Trophoblast cell (in vitro differentiated cells and primary cell): Measurements from ENCODE around the gene NAA80.
A peak's percentile ranks its signal among the peaks of the same experiment; 100 is the strongest.
"Not testable (repeated sequence)": the region's sequence is repeated elsewhere in the genome, so short reads cannot be mapped to it uniquely, and the experiment has no call there.

Experiments used
- DNase-seq, 2 donors: peaks; one replicate each; pipeline ENCODE4 v3.0.0-alpha.2; 2016
- H2AFZ ChIP-seq: 2 replicates; pipeline ENCODE4 v1.6.1; 2013; ENCODE audit warnings: low read length, moderate library complexity, mild to moderate bottlenecking; ENCODE audit not compliant: insufficient read depth, poor library complexity
- H2AK5ac ChIP-seq: 2 replicates; pipeline ENCODE4 v1.6.1; 2013; ENCODE audit warnings: mild to moderate bottlenecking, low read length
- H2BK120ac ChIP-seq: 2 replicates; pipeline ENCODE4 v1.6.1; 2013; ENCODE audit warnings: low read length, mild to moderate bottlenecking, moderate library complexity; ENCODE audit not compliant: insufficient read depth, poor library complexity
- H2BK12ac ChIP-seq: 2 replicates; pipeline ENCODE4 v1.6.1; 2013; ENCODE audit warnings: mild to moderate bottlenecking, low read length, moderate library complexity
- H2BK5ac ChIP-seq: 2 replicates; pipeline ENCODE4 v1.6.1; 2013; ENCODE audit warnings: low read length, low read depth, moderate library complexity, mild to moderate bottlenecking; ENCODE audit not compliant: poor library complexity
- H3K14ac ChIP-seq: 2 replicates; pipeline ENCODE4 v1.6.1; 2013; ENCODE audit warnings: mild to moderate bottlenecking, low read length
- H3K18ac ChIP-seq: 2 replicates; pipeline ENCODE4 v1.6.1; 2013; ENCODE audit warnings: mild to moderate bottlenecking, low read length
- H3K23ac ChIP-seq: 2 replicates; pipeline ENCODE4 v1.6.1; 2013; ENCODE audit warnings: low read length
- H3K27ac ChIP-seq: 2 replicates; pipeline ENCODE4 v1.5.1; 2013; ENCODE audit warnings: low read depth, mild to moderate bottlenecking, inconsistent platforms, low read length, moderate library complexity
- H3K27me3 ChIP-seq: 2 replicates; pipeline ENCODE4 v1.6.1; 2013; ENCODE audit warnings: inconsistent platforms, mild to moderate bottlenecking, low read length, moderate library complexity; ENCODE audit not compliant: insufficient read depth
- H3K36me3 ChIP-seq, 2 experiments: 1 replicate in 1 of 2; 2 replicates in 1 of 2; pipeline ENCODE4 v1.6.1; 2013; ENCODE audit warnings: low read length in 2 of 2, mild to moderate bottlenecking in 2 of 2, moderate library complexity in 1 of 2; ENCODE audit not compliant: insufficient read depth in 2 of 2, control insufficient read depth in 1 of 2
- H3K4ac ChIP-seq: 2 replicates; pipeline ENCODE4 v1.6.1; 2013; ENCODE audit warnings: low read depth, mild to moderate bottlenecking, low read length, moderate library complexity
- H3K4me1 ChIP-seq, 2 experiments: 1 replicate in 1 of 2; 2 replicates in 1 of 2; pipeline ENCODE4 v1.6.1; 2013; ENCODE audit warnings: low read length in 2 of 2, mild to moderate bottlenecking in 2 of 2, moderate library complexity in 1 of 2; ENCODE audit not compliant: insufficient read depth in 2 of 2, control insufficient read depth in 1 of 2
- H3K4me2 ChIP-seq: 2 replicates; pipeline ENCODE4 v1.6.1; 2013; ENCODE audit warnings: inconsistent platforms, mild to moderate bottlenecking, low read length, moderate library complexity
- H3K4me3 ChIP-seq: 2 replicates; pipeline ENCODE4 v1.5.1; 2013; ENCODE audit warnings: mild to moderate bottlenecking, low read depth, low read length, inconsistent platforms
- H3K79me1 ChIP-seq: one replicate; pipeline ENCODE4 v1.6.1; 2013; ENCODE audit warnings: low read length
- H3K79me2 ChIP-seq: 2 replicates; pipeline ENCODE4 v1.6.1; 2013; ENCODE audit warnings: low read length, mild to moderate bottlenecking; ENCODE audit not compliant: control insufficient read depth, insufficient read depth, poor library complexity
- H3K9ac ChIP-seq: 2 replicates; pipeline ENCODE4 v1.6.1; 2013; ENCODE audit warnings: mild to moderate bottlenecking, low read length
- H3K9me3 ChIP-seq: 2 replicates; pipeline ENCODE4 v1.6.1; 2013; ENCODE audit warnings: low read depth, mild to moderate bottlenecking, control low read depth, inconsistent platforms, low read length; ENCODE audit not compliant: insufficient read depth
- H4K12ac ChIP-seq: 2 replicates; pipeline ENCODE4 v1.6.1; 2013; ENCODE audit warnings: low read depth, mild to moderate bottlenecking, low read length, moderate library complexity
- H4K8ac ChIP-seq: 2 replicates; pipeline ENCODE4 v1.6.1; 2013; ENCODE audit warnings: low read depth, mild to moderate bottlenecking, low read length, moderate library complexity
- H4K91ac ChIP-seq: one replicate; pipeline ENCODE4 v1.6.1; 2013; ENCODE audit warnings: low read depth, mild to moderate bottlenecking, low read length, moderate library complexity
- WGBS: extraction: QIAGEN DNeasy Blood & Tissue Kit; methylation state at CpG from one replicate; pipeline ENCODE4 v1.1.7; 2013; ENCODE audit warnings: missing lambda C conversion rate; ENCODE audit not compliant: insufficient read length, insufficient coverage; ENCODE audit errors: extremely low coverage; 5-methylcytosine and 5-hydroxymethylcytosine counted together

Gene NAA80

DNA sequence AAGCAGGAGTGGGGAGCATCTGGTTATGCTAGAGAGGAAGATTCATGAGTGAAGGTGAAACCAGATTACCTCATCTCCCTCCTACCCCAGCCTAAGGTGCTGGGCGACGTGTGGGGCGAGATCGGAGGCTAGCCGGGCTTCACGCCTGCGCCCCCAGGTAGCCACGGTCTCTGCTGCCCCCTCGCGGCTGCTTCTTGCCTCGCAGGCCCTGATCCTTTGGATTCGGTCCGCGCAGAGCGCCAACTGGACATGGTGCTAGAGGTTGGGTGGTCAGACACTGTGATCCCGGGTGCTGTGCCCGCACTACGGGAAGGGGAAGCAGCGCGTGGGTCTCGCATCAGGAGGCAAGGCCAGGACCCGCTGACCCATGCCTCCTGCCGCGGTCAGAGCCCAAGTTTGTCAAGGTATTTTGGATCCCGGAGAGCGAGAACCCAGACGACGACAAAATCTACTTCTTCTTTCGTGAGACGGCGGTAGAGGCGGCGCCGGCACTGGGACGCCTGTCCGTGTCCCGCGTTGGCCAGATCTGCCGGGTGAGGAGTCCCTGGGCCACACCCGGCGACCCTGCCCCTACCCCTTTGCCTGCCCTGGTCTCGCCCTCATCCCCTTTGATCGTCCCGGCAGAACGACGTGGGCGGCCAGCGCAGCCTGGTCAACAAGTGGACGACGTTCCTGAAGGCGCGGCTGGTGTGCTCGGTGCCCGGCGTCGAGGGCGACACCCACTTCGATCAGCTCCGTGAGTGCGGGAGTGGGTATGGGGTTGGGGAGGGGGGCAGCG lies 26.1 kb downstream of the NAA80 start:
- peak overlapping the region; percentile 21 for H3K9ac ChIP-seq
- WGBS, result no CpG with 5 or more reads among the region's 61 CpGs
- H3K27me3 ChIP-seq, result peaks cover 11% of the 10 kb centered on the region
- H3K27ac ChIP-seq, result no peak overlapping the region
- peak overlapping the region; percentile 4 for H3K14ac ChIP-seq
- no peaks in the 10 kb centered on the region for H3K79me2 ChIP-seq
- peak overlapping the region; percentile 9 for H2BK12ac ChIP-seq
- no peaks in the 10 kb centered on the region for H3K36me3 ChIP-seq
- peak overlapping the region; percentile 34 for H4K91ac ChIP-seq
- H2BK5ac ChIP-seq, result no peak overlapping the region
- peak overlapping the region; percentile 9 for H2AFZ ChIP-seq
- peaks cover 10% of the 10 kb centered on the region for H3K9me3 ChIP-seq
- no peak overlapping the region for H4K12ac ChIP-seq
- H3K79me1 ChIP-seq, result peaks cover 4% of the 10 kb centered on the region
- H2BK120ac ChIP-seq, result no peak overlapping the region
- no peak overlapping the region for H3K4me3 ChIP-seq
- peak overlapping the region; percentile 47 for H3K4me2 ChIP-seq
- DNase-seq, result peak; percentile 89 to 99
- H2AK5ac ChIP-seq, result peak overlapping the region; percentile 11
- H3K18ac ChIP-seq, result peak overlapping the region; percentile 6
- H3K4ac ChIP-seq, result no peak overlapping the region
- no peak overlapping the region for H3K23ac ChIP-seq
- H3K4me1 ChIP-seq, result peaks cover 25 to 32% of the 10 kb centered on the region in 2 experiments
- peak overlapping the region; percentile 23 for H4K8ac ChIP-seq

DNA sequence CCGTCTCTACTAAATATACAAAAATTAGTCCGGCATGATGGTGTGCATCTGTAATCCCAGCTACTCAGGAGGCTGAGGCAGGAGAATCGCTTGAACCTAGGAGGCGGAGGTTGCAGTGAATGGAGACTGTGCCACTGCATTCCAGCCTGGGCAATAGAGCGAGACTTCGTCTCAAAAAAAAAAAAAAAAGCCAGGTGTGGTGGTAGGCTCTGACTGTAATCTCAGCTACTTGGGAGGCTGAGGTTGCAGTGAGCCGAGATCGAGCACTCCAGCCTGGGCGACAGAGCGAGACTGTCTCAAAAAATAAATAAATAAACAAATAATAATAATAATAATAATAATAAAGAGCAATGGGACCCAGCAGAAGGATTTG lies 26.7 kb downstream of the NAA80 start:
- no CpG with 5 or more reads among the region's 10 CpGs for WGBS
- H4K12ac ChIP-seq, H3K36me3 ChIP-seq, H2BK12ac ChIP-seq, H3K9me3 ChIP-seq, H3K4me2 ChIP-seq, H3K23ac ChIP-seq, H2BK5ac ChIP-seq, H3K79me2 ChIP-seq, H3K14ac ChIP-seq, H3K27ac ChIP-seq, H3K4me3 ChIP-seq, H3K18ac ChIP-seq, H2BK120ac ChIP-seq, H3K9ac ChIP-seq, DNase-seq, H3K4ac ChIP-seq, H2AFZ ChIP-seq, H2AK5ac ChIP-seq, H4K8ac ChIP-seq, H4K91ac ChIP-seq, H3K79me1 ChIP-seq: not testable (repeated sequence)
- Histone ChIP-seq H3K4me1 (peaks cover 25 to 32% of the 10 kb centered on the region in 2 experiments), H3K27me3 (peaks cover 11% of the 10 kb centered on the region)

DNA sequence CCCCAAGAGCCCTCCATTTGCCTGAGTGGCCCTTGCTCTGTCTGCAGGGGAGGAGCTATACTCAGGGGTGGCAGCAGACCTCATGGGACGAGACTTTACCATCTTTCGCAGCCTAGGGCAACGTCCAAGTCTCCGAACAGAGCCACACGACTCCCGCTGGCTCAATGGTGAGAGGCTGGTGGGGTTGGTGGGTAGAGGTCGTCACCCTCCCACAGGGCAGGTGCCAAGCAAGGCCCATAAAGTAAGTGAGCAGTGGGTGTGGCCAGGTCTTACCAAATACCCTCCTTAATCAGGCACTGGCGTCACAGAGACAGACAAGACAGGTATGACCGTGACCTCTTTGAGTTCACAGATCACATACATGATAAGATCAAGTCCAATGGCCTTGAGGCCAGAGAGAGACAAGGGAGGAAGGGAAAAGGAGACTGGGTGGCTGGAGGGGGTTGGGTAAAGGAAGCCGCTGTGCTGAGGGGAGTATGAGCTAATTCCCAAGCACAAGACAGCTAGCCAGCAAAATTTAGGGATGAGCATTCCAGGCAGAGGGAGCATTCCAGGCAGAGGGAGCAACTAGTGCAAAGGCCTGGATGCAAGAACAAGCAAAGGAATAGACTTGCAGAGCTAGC lies 27.8 kb downstream of the NAA80 start:
- Histone ChIP-seq H4K12ac (no peak overlapping the region), H2AK5ac (peak overlapping the region; percentile 6), H3K9me3 (peaks cover 6% of the 10 kb centered on the region), H3K23ac (no peak overlapping the region), H3K4me2 (no peak overlapping the region), H3K4me3 (no peak overlapping the region), H3K79me2 (no peaks in the 10 kb centered on the region), H2BK12ac (peak overlapping the region; percentile 11), H3K14ac (no peak overlapping the region), H3K4ac (no peak overlapping the region), H3K27ac (no peak overlapping the region), H2AFZ (no peak overlapping the region), H3K9ac (no peak overlapping the region), H4K8ac (no peak overlapping the region), H3K36me3 (no peaks in the 10 kb centered on the region), H2BK5ac (no peak overlapping the region), H4K91ac (peak overlapping the region; percentile 5), H2BK120ac (no peak overlapping the region), H3K18ac (no peak overlapping the region), H3K27me3 (peaks cover 11% of the 10 kb centered on the region), H3K79me1 (peaks cover 8% of the 10 kb centered on the region), H3K4me1 (peaks cover 27 to 32% of the 10 kb centered on the region in 2 experiments)
- peak; percentile 55 to 71 for DNase-seq
- WGBS, result no CpG with 5 or more reads among the region's 10 CpGs

DNA sequence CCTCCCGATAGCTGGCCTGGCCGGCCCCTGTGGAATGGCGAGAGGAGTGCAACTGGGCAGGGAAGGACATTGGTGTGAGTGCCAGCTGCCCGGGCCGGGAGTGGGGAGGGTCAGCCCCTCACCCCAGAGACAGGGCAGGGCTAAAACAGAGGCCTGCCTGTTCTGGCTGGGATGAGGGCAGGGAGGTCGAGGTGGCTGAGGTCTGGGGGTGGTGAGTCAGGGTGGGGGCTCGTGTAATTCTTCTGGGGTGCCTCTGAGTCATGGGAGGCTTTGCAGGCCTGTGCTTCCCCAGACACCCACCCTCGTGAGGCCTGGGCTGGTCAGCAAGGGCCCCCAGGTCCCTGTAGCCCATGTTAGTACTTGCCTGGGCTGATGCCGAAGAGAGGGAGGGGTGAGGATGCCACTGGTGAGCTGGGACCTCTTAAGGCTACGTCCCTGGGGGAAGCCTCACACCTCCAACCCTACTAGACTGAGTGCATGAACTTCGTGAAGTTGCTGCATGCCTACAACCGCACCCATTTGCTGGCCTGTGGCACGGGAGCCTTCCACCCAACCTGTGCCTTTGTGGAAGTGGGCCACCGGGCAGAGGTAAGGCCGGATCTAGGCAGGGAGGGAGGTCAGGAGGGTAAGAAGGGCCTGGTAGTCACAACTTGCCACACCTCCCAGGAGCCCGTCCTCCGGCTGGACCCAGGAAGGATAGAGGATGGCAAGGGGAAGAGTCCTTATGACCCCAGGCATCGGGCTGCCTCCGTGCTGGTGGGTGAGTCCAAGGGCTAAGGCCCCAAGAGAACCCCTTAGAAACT lies 28.6 kb downstream of the NAA80 start:
- Histone ChIP-seq H2BK120ac (no peak overlapping the region), H3K4ac (no peak overlapping the region), H3K79me1 (peaks cover 14% of the 10 kb centered on the region), H3K9me3 (peaks cover 2% of the 10 kb centered on the region), H3K36me3 (no peaks in the 10 kb centered on the region), H3K9ac (no peak overlapping the region), H3K14ac (peak overlapping the region; percentile 3), H2AK5ac (peak overlapping the region; percentile 46), H3K4me2 (no peak overlapping the region), H3K27ac (no peak overlapping the region), H4K12ac (no peak overlapping the region), H3K79me2 (peaks cover 2% of the 10 kb centered on the region), H3K4me3 (no peak overlapping the region), H2AFZ (no peak overlapping the region), H3K18ac (peak overlapping the region; percentile 1), H2BK5ac (no peak overlapping the region), H3K4me1 (peaks cover 35 to 38% of the 10 kb centered on the region in 2 experiments), H3K23ac (no peak overlapping the region), H4K91ac (peak overlapping the region; percentile 29), H2BK12ac (peak overlapping the region; percentile 0), H4K8ac (no peak overlapping the region), H3K27me3 (peaks cover 9% of the 10 kb centered on the region)
- DNase-seq, result no peak
- WGBS, result no CpG with 5 or more reads among the region's 19 CpGs
